ENCODE results near the gene PHEX.
A peak's percentile ranks its signal among the peaks of the same experiment; 100 is the strongest.

The PHEX gene

DNA sequence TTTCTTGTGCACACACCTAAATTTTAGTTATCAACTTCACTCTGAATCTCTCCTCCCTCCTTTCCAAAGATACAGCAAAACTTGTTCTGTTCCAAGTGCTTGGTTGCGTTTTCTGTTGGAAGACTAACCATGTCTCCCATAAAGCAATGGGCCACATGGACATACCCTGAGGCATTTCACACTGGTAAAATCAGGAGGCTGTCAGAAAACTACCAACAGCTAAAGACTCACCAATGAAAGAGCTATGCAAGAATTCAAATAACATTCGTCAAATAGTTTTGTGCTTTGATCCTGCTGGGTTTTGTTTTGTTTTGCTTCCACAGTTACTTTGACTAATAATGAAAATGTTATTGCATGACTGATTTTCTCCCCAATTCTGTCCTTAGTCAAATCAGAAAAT lies 46.0 kb downstream of the PHEX start:
- DNase-seq (ENCODE audit: low read depth, low spot score): no peak
- H3K9ac ChIP-seq (ENCODE audit: insufficient read length): no peak overlapping the region
- TF ChIP-seq POLR2AphosphoS5 (IDR thresholded peaks at IDR 0.05; ENCODE audit: borderline replicate concordance, low read depth, low read length) (no peak), FOXP2 (optimal IDR thresholded peaks at IDR 0.05; ENCODE audit: control extremely low read depth, extremely low read length, insufficient read depth) (no peak), EZH2 (IDR thresholded peaks at IDR 0.05) (no peak)
- no peaks in the 10 kb centered on the region for H3K36me3 ChIP-seq (ENCODE audit: insufficient read depth, low read length)
- no peaks in the 10 kb centered on the region for H3K9me3 ChIP-seq (ENCODE audit: low read depth, low read length)
- no peak overlapping the region for H3K27ac ChIP-seq
- H3K4me3 ChIP-seq: no peak overlapping the region

DNA sequence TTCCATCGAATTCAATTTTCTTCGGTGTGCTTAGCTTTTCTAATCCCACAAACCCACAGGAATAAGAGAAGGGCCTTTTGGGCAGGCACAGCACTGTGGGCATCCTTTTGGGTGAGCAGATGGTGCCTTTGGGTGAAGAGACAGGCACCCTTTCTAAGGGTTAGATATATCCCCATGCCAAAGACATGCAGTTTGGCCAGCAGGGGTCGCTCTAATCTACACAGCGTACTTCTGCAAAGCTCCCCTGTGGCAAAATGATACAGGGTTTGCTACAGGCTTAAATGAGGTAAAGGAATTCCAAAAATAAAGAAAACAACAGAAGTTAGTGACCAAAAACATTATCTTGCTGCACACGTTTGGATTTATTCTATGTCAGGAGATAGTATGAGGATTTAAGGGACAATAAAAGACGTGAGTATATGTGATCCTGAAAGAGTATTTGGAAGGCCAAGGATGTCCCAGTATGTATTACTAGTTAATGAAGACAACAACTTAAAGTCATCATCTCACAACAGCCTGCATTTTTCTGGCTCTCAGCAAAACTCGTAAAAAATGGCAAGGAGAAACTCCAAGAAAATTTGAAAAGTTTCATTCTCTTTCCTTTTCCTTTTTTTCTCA lies 49.5 kb downstream of the PHEX start:
- TF ChIP-seq FOXP2 (optimal IDR thresholded peaks at IDR 0.05; ENCODE audit: control extremely low read depth, extremely low read length, insufficient read depth): no peak
- no peak for TF ChIP-seq EZH2 (IDR thresholded peaks at IDR 0.05)
- TF ChIP-seq POLR2AphosphoS5 (IDR thresholded peaks at IDR 0.05; ENCODE audit: borderline replicate concordance, low read depth, low read length): no peak
- DNase-seq (ENCODE audit: low read depth, low spot score): peak; percentile 26
- no peaks in the 10 kb centered on the region for H3K36me3 ChIP-seq (ENCODE audit: insufficient read depth, low read length)
- H3K27ac ChIP-seq: no peak overlapping the region
- no peak overlapping the region for H3K4me3 ChIP-seq
- H3K9me3 ChIP-seq (ENCODE audit: low read depth, low read length): no peaks in the 10 kb centered on the region
- H3K9ac ChIP-seq (ENCODE audit: insufficient read length): no peak overlapping the region

DNA sequence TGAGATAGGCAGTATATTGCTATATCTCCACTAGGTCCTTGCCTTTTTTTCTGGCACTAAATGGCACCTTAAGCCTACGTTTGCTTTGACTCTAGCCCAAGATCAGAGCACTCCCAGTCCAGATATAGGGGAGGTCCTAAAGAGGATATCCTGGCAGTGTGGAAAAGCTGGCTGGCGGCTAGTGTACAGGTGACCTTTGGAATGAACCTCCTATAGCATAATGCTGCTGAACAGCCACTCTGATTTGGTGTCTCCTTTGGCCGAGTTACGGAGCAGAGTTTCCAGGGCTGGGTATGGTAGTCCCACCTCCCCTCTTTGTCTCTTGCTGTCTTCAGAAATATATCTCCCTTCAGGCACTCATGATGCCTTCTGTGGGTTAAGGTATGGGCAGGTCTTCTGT lies 53.9 kb downstream of the PHEX start:
- Histone ChIP-seq H3K27ac (no peak overlapping the region), H3K36me3 (ENCODE audit: insufficient read depth, low read length) (no peaks in the 10 kb centered on the region), H3K4me3 (no peak overlapping the region), H3K9ac (ENCODE audit: insufficient read length) (no peak overlapping the region), H3K9me3 (ENCODE audit: low read depth, low read length) (no peaks in the 10 kb centered on the region)
- DNase-seq (ENCODE audit: low read depth, low spot score): no peak
- no peak for TF ChIP-seq POLR2AphosphoS5 (IDR thresholded peaks at IDR 0.05; ENCODE audit: borderline replicate concordance, low read depth, low read length)
- no peak for TF ChIP-seq FOXP2 (optimal IDR thresholded peaks at IDR 0.05; ENCODE audit: control extremely low read depth, extremely low read length, insufficient read depth)
- no peak for TF ChIP-seq EZH2 (IDR thresholded peaks at IDR 0.05)

DNA sequence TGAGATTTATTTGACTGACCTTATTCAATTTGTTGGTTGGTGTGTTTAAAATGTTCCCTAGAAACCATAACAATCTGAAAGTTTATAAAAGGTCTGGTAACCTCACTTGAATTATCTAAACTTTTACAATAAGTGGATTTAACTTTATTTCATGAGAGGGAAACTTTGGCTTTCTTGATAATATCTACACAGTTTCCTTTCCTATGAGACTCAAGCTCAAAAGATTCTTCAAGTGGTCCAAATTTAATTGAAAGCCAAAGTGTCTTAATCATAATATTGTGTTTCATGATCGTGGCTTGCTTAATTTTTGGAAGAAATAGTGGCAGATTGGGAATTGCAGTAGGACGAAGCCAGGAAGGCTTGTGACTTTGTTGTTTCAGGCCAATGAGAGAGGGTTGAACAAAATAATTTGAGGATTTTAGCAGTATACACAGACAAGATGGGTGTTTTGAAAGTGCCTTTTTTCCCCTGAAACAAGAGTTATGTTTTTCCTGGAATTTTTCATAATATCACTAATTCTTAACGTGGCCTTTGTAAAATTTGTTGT lies 55.0 kb downstream of the PHEX start:
- no peaks in the 10 kb centered on the region for H3K36me3 ChIP-seq (ENCODE audit: insufficient read depth, low read length)
- no peak overlapping the region for H3K4me3 ChIP-seq
- no peak overlapping the region for H3K27ac ChIP-seq
- no peak overlapping the region for H3K9ac ChIP-seq (ENCODE audit: insufficient read length)
- no peak for DNase-seq (ENCODE audit: low read depth, low spot score)
- TF ChIP-seq POLR2AphosphoS5 (IDR thresholded peaks at IDR 0.05; ENCODE audit: borderline replicate concordance, low read depth, low read length) (no peak), EZH2 (IDR thresholded peaks at IDR 0.05) (no peak), FOXP2 (optimal IDR thresholded peaks at IDR 0.05; ENCODE audit: control extremely low read depth, extremely low read length, insufficient read depth) (no peak)
- H3K9me3 ChIP-seq (ENCODE audit: low read depth, low read length): no peaks in the 10 kb centered on the region

DNA sequence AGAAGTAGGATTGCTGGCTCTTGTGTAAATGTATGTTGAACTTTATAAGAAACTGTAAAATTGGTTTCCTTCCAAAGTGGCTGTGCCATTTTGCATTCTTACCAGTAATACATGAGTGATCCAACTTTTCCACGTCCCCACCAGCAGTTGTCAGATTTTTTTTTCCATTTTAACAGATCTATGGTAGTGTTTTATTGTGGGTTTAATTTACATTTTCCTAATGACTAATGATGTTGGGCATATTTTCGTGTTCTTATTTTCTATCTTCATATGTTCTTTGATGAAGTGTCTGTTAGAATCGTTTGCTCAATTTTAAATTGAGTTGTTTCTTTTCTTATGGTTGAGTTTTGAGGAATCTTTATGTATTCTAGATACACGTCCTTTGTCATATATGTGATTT lies 56.2 kb downstream of the PHEX start:
- H3K4me3 ChIP-seq: no peak overlapping the region
- TF ChIP-seq EZH2 (IDR thresholded peaks at IDR 0.05) (no peak), POLR2AphosphoS5 (IDR thresholded peaks at IDR 0.05; ENCODE audit: borderline replicate concordance, low read depth, low read length) (no peak), FOXP2 (optimal IDR thresholded peaks at IDR 0.05; ENCODE audit: control extremely low read depth, extremely low read length, insufficient read depth) (no peak)

DNA sequence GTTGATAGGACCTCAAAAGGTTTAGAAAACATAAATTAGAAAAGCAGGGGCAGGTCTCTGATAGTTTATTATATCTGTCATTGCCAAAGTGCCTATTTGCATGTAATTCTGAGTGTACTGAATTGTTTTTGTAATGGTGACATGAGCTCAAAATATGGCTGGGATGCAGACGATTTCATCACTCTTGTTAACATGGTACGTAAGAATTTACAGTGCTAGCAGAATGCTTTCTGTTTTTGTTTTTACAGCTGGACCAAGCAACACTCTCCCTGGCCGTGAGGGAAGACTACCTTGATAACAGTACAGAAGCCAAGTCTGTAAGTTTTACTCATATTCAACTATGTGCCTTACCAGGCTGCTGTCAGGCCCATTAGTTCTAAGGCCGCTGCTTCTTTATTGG lies 58.1 kb downstream of the PHEX start:
- DNase-seq (ENCODE audit: low read depth, low spot score): no peak
- no peak for TF ChIP-seq EZH2 (IDR thresholded peaks at IDR 0.05)
- no peak for TF ChIP-seq POLR2AphosphoS5 (IDR thresholded peaks at IDR 0.05; ENCODE audit: borderline replicate concordance, low read depth, low read length)
- TF ChIP-seq FOXP2 (optimal IDR thresholded peaks at IDR 0.05; ENCODE audit: control extremely low read depth, extremely low read length, insufficient read depth): no peak
- Histone ChIP-seq H3K9ac (ENCODE audit: insufficient read length) (no peak overlapping the region), H3K27ac (no peak overlapping the region), H3K36me3 (ENCODE audit: insufficient read depth, low read length) (no peaks in the 10 kb centered on the region), H3K4me3 (no peak overlapping the region), H3K9me3 (ENCODE audit: low read depth, low read length) (no peaks in the 10 kb centered on the region)

More for the DNA sequence above, 56.2 kb downstream of the PHEX start:
- Histone ChIP-seq H3K9ac (ENCODE audit: insufficient read length) (no peak overlapping the region), H3K36me3 (ENCODE audit: insufficient read depth, low read length) (no peaks in the 10 kb centered on the region), H3K27ac (no peak overlapping the region), H3K9me3 (ENCODE audit: low read depth, low read length) (no peaks in the 10 kb centered on the region)
- DNase-seq (ENCODE audit: low read depth, low spot score): no peak

DNA sequence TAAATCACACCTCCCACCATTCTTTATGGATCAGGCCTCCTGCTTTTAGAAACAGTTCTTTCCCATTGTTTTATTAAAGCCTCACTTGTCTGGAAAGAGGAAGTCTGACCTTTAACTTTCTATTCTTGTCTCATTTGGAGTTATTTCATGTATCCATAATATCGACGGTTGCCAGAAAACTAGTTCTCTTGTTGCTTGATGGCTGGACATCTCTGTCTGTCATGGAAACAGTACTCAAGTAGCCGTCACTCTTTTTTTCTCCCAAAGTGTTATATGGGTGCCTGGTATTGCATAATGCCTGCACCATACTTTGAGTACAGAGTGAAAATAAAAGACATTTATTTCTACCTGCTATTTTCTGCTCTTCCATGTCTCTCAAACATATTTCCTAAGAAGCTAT lies 61.4 kb downstream of the PHEX start:
- TF ChIP-seq POLR2AphosphoS5 (IDR thresholded peaks at IDR 0.05; ENCODE audit: borderline replicate concordance, low read depth, low read length) (no peak), EZH2 (IDR thresholded peaks at IDR 0.05) (no peak), FOXP2 (optimal IDR thresholded peaks at IDR 0.05; ENCODE audit: control extremely low read depth, extremely low read length, insufficient read depth) (no peak)
- DNase-seq (ENCODE audit: low read depth, low spot score): no peak
- no peak overlapping the region for H3K27ac ChIP-seq
- H3K4me3 ChIP-seq: no peak overlapping the region
- H3K9ac ChIP-seq (ENCODE audit: insufficient read length): no peak overlapping the region
- H3K36me3 ChIP-seq (ENCODE audit: insufficient read depth, low read length): no peaks in the 10 kb centered on the region
- no peaks in the 10 kb centered on the region for H3K9me3 ChIP-seq (ENCODE audit: low read depth, low read length)

DNA sequence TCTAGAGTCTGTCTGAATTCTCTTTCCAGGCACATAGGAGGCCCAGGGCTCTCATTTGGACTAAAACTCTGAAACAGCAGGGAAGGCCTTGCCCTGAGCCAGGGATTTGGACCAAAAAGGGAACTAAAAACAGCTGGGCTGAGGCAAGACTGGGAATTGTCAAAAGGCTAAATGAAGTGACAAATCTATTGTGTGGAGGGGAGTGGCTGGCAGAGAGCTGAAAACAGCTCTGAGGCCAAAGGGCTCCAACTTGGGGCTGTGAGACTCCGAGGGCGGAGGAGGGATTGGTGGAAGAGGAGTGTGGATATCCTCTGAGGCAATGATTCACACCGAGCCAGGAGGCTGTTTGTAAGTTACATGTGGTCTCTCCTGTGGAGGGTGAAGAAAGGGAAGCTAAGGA lies 63.2 kb downstream of the PHEX start:
- Histone ChIP-seq H3K9ac (ENCODE audit: insufficient read length) (no peak overlapping the region), H3K9me3 (ENCODE audit: low read depth, low read length) (no peaks in the 10 kb centered on the region), H3K27ac (no peak overlapping the region), H3K36me3 (ENCODE audit: insufficient read depth, low read length) (no peaks in the 10 kb centered on the region), H3K4me3 (no peak overlapping the region)
- DNase-seq (ENCODE audit: low read depth, low spot score): no peak
- TF ChIP-seq POLR2AphosphoS5 (IDR thresholded peaks at IDR 0.05; ENCODE audit: borderline replicate concordance, low read depth, low read length): no peak

DNA sequence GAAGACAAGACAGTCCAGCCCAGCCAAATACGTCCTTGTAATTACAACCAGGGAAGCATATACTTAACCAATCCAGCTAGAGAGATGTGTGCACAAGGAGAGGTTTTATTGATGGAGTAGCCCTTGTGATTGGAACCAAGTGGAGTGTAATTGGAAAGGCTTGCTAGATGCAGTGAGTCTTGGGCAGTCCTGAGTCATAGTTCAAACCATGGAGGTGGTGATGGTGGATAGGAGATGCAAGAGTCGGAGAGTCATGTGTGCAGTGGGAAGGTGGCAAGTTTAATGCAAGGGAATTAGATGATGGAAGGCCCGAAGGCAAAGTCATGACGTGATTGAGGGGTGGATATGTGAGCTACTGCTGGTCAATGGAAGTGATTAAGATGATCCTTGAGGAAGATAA lies 63.7 kb downstream of the PHEX start:
- Histone ChIP-seq H3K4me3 (no peak overlapping the region), H3K27ac (no peak overlapping the region), H3K36me3 (ENCODE audit: insufficient read depth, low read length) (no peaks in the 10 kb centered on the region), H3K9ac (ENCODE audit: insufficient read length) (no peak overlapping the region), H3K9me3 (ENCODE audit: low read depth, low read length) (no peaks in the 10 kb centered on the region)
- TF ChIP-seq POLR2AphosphoS5 (IDR thresholded peaks at IDR 0.05; ENCODE audit: borderline replicate concordance, low read depth, low read length) (no peak), FOXP2 (optimal IDR thresholded peaks at IDR 0.05; ENCODE audit: control extremely low read depth, extremely low read length, insufficient read depth) (no peak), EZH2 (IDR thresholded peaks at IDR 0.05) (no peak)
- DNase-seq (ENCODE audit: low read depth, low spot score): no peak
